MG63 (cell line): Measurements from ENCODE around the gene ATG9A. TPM values are rescaled to one million over a fixed set of nuclear protein-coding genes. Genes with fewer than 3 reads are reported as not detected.
A peak's percentile ranks its signal among the peaks of the same experiment; 100 is the strongest.

ENCODE experiments used
- DNase-seq: peaks from one replicate; pipeline ENCODE4 v3.0.0-alpha.2; 2020
- H3K27me3 ChIP-seq: fragments of 250-450 bp; sonication (Bioruptor Pico); 2 replicates; pipeline ENCODE4 v1.5.1; 2020; ENCODE audit warnings: mild to moderate bottlenecking, moderate library complexity
- H3K36me3 ChIP-seq: fragments of 250-450 bp; sonication (Bioruptor Pico); 2 replicates; pipeline ENCODE4 v1.5.1; 2020; ENCODE audit warnings: mild to moderate bottlenecking, moderate library complexity
- H3K4me3 ChIP-seq: fragments of 250-450 bp; sonication (Bioruptor Pico); 2 replicates; pipeline ENCODE4 v1.5.1; 2020; ENCODE audit warnings: mild to moderate bottlenecking, moderate library complexity
- H3K9me3 ChIP-seq: fragments of 250-450 bp; sonication (Bioruptor Pico); 2 replicates; pipeline ENCODE4 v1.5.1; 2020; ENCODE audit warnings: mild to moderate bottlenecking, moderate library complexity
- total RNA-seq: library from RNA; depleted of rRNA; stranded (reverse); fragments of >200 nt; shearing (Covaris generic); gene quantifications from 2 replicates; pipeline ENCODE4 v1.2.3, GENCODE V29; 2014; ENCODE audit warnings: low replicate concordance

The ATG9A gene
- total RNA-seq, 1 experiment from 2014 or later = 74.5 TPM

- Histone ChIP-seq H3K27me3 (no peaks in the 10 kb centered on the region), H3K9me3 (no peaks in the 10 kb centered on the region), H3K36me3 (peaks cover 18% of the 10 kb centered on the region), H3K4me3 (peak overlapping the region; percentile 90)
- DNase-seq = no peak
These were observed 15.3 kb upstream of the ATG9A start for GRCh38 chr2:219244789-219245147.

DNA sequence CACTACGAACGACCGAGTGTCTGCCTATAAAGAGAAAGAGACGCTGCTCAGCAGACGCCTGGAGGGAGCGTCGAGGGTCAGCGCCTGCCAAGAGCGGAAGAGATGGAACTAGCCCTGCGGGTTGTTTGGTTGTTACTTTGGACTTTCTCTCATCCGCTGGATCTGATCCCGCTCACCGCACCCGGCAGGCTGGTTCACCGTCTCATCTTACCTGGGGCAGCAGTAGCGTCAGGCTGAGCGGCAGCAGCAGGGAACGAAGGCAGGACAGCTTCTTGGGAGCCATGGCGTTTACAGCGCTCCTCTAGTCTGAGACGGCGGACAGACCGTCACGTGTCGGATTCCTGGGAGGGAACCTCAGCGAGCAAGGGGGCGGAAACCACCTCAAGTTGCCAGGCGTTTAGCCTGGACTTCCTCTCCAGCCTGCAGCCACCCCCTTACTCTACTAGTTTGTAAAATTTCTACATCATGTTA lies 13.9 kb upstream of the ATG9A start:
- Histone ChIP-seq H3K36me3 (peaks cover 17% of the 10 kb centered on the region), H3K4me3 (no peak overlapping the region), H3K27me3 (no peaks in the 10 kb centered on the region), H3K9me3 (no peaks in the 10 kb centered on the region)
- no peak for DNase-seq

- DNase-seq = no peak
- H3K27me3 ChIP-seq = no peaks in the 10 kb centered on the region
- peaks cover 29% of the 10 kb centered on the region for H3K36me3 ChIP-seq
- no peak overlapping the region for H3K4me3 ChIP-seq
- no peaks in the 10 kb centered on the region for H3K9me3 ChIP-seq
These were observed 4.9 kb upstream of the ATG9A start for GRCh38 chr2:219234331-219234730.

DNA sequence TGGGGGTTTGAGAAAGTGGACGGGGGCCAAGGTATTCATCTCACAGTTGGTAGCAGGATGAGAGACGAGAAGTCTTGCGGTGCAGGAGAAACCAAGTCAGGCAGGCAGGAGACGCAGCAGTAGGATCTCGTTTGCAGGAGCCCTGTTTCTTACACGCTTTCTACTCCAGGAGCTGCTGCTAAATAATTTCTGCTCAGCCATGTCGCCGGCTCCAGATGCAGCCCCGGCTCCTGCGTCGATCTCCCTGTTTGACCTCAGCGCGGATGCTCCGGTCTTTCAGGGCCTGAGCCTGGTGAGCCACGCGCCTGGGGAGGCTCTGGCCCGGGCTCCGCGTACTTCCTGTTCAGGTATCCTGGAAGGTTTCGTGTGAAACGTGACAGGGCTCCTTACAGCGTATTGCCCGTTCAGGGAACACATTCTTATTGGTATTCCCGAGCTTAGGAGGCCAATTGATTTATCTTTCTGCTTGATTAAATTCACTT lies 664 bp upstream of the ATG9A start:
- Histone ChIP-seq H3K4me3 (peak overlapping the region; percentile 74), H3K27me3 (no peaks in the 10 kb centered on the region), H3K36me3 (peaks cover 49% of the 10 kb centered on the region), H3K9me3 (no peaks in the 10 kb centered on the region)
- DNase-seq = peak; percentile 53

DNA sequence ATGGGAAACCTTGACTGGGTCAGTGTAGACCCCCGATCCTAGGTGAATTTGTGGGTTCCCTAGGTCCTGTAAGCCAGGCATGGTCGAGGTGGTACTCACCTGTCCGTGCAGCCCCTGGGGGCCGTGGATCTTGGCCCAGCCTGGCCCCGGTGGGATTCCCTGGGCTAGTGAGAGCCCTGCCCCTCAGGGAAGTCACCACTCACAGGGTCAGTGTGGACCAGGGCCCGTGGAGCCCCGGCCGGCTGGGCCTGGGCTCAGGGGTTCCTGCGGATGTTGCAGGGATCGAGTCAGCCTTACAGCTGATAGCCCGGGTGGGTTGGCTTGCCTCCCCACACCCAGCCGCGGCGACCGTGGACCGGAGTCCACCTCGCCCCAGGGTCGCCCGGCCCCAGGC lies 528 bp downstream of the ATG9A start:
- no peak for DNase-seq
- Histone ChIP-seq H3K9me3 (no peaks in the 10 kb centered on the region), H3K27me3 (no peaks in the 10 kb centered on the region), H3K4me3 (peak overlapping the region; percentile 74), H3K36me3 (peaks cover 57% of the 10 kb centered on the region)

- DNase-seq = no peak
- Histone ChIP-seq H3K4me3 (peak overlapping the region; percentile 74), H3K27me3 (no peaks in the 10 kb centered on the region), H3K9me3 (no peaks in the 10 kb centered on the region), H3K36me3 (peaks cover 57% of the 10 kb centered on the region)
These were observed 1.2 kb downstream of the ATG9A start for GRCh38 chr2:219228041-219228910.

- Histone ChIP-seq H3K27me3 (no peaks in the 10 kb centered on the region), H3K36me3 (peaks cover 54% of the 10 kb centered on the region), H3K4me3 (no peak overlapping the region), H3K9me3 (no peaks in the 10 kb centered on the region)
- DNase-seq = no peak
These were observed 4.1 kb downstream of the ATG9A start for GRCh38 chr2:219225350-219225749.

- DNase-seq = no peak
- Histone ChIP-seq H3K36me3 (peaks cover 62% of the 10 kb centered on the region), H3K4me3 (no peak overlapping the region), H3K27me3 (no peaks in the 10 kb centered on the region), H3K9me3 (no peaks in the 10 kb centered on the region)
These were observed 5.4 kb downstream of the ATG9A start for GRCh38 chr2:219223831-219224610.

DNA sequence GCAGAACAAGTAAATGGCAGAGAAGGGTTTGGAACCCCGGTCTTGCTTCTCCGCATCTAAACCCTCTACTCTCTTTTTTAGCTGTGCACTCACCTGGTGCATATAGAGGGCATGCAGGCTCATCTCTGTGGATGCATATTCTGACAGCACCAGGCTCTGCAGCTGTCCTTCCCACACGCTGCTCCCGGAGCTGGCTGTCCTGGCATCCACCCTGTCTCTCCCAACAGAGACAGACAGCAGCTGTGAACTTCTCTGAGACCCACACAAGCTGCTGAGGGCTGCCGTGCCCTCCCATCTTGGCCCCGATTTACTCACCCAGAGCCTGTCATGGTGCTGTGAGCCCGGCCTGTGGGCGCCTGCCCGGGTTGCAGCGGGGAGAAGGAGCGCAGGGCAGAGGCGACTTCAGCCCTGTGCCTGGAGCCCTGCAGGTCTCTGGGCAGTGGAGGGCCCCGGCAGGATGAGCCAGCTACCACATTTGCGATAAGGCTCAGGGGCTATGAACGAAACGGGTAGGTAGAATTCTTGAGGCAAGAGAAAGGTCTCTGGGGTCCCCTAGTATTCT lies 7.4 kb downstream of the ATG9A start:
- Histone ChIP-seq H3K4me3 (no peak overlapping the region), H3K9me3 (no peaks in the 10 kb centered on the region), H3K27me3 (no peaks in the 10 kb centered on the region), H3K36me3 (peaks cover 55% of the 10 kb centered on the region)
- no peak for DNase-seq

GRCh38 chr2:219220652-219221402 lies 8.6 kb downstream of the ATG9A start:
- no peaks in the 10 kb centered on the region for H3K9me3 ChIP-seq
- H3K36me3 ChIP-seq = peaks cover 59% of the 10 kb centered on the region
- DNase-seq = no peak
- no peak overlapping the region for H3K4me3 ChIP-seq
- no peaks in the 10 kb centered on the region for H3K27me3 ChIP-seq

DNA sequence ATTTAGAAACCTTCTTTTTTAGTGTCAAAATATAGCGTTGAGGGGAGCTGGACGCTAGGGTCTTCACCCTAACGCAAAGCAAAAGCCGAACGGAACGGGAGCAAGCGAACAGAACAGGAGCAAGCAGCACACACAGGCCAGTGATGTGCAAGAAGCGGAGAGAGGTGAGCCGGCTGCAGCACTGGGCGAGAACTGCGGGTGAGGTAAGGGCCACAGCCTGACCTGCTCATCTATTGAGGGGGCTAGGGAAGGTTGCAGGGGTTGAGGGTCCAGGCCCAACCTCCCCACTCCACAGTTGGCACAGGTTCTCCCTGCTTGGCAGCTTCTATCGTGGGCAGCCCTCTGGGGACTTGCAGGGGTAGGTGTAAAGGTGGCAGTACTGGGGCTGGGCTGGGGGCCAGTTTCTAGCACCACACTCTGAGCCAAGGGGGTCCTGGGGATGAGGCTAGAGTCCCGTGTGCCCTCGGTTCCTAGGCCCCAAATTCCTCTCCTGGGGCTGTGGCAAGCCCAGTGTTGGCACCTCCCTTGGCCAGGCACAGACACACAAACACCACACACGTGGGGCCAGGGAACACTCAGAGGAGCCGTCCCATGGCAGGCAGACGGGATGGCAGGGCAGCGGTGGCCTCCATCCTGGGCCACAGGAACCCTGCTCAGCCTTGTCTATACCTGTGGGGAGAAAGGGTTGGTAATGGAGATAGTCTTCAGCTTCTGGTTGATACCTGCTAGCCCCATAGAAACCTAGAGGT lies 9.5 kb downstream of the ATG9A start:
- Histone ChIP-seq H3K36me3 (peaks cover 61% of the 10 kb centered on the region), H3K9me3 (no peaks in the 10 kb centered on the region), H3K27me3 (no peaks in the 10 kb centered on the region), H3K4me3 (no peak overlapping the region)
- DNase-seq = no peak

DNA sequence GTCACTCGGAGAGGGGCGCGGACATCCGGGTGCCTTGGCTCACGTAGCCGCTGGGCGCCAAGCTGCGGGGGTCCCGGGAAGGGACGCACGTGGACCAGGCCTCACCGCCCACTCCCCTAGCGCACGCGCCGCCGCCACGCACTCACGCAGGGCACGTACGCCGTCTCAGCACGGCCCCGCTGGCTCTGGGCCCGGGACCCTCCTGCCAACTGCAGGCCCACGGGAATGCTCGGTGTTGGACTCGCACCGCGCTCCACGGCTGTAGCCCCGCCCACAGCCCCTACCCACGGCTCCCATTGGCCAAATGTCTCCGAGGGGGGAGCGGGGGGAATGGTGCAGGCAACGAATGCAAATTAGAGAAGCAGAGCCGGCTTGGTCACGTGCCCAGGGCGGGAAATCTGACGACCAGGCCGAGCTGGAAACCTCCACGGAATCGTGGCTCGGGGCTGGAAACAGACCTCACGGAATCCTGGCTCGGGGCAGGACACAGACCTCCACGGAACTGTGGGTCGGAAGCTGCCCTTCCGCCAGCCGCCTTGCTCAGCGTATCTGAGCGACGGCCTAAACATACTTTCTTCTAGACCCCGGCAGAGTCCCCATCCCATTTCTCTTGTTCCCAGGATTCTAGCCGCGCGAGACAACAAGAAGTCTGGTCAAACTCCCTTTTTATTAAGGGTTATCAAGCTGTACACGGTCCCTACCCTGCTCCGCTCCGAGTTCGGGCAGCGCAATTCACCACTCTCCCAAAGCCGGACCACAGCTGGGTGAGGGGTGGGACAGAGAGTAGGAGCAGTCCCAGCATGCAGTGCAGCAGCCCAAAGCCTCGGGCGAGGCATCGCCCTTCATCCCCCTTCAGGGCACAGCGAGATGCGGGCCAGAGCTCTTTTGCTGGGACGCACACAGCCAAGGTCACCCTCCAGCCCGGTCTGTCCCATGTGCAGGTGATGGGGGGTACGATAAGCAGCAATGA lies 10.4 kb downstream of the ATG9A start, which contains the start of gene ABCB6:
Gene ABCB6, minus strand, starts transcription at position 227 of the 970 bp plus-strand sequence. CDS start 285 bp downstream, outside the sequence.
- peaks cover 61% of the 10 kb centered on the region for H3K36me3 ChIP-seq
- DNase-seq = peak; percentile 98

DNA sequence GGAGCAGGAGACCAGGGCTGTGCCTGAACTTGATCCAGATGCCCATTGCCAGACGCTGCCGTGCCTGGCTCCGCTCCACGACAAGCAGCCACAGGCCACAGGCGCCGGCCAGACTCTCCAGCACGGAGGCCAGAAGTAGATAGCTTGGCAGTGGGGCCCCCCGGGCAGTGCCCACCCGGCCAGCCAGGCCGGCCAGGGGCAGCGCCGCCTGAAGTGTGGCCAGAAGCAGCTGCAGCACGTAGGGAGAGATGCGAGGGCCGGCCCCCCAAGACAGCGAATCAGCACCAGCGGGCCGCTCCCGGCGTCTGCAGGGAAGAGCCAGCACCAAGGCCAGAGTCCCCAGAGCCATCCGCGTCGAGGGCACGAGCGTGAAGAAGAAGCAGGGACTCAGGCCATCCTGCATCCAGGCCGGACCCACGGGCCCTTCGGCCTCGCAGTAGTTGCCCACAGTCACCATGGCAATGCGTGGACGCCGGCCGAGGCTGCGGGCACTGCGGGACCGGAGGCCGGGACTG lies 11.2 kb downstream of the ATG9A start:
- peaks cover 61% of the 10 kb centered on the region for H3K36me3 ChIP-seq
- H3K4me3 ChIP-seq = peak overlapping the region; percentile 47
- no peaks in the 10 kb centered on the region for H3K9me3 ChIP-seq
- no peaks in the 10 kb centered on the region for H3K27me3 ChIP-seq
- DNase-seq = peak; percentile 96

More for the DNA sequence above, 10.4 kb downstream of the ATG9A start, which contains the start of gene ABCB6:
- no peaks in the 10 kb centered on the region for H3K27me3 ChIP-seq
- H3K9me3 ChIP-seq = no peaks in the 10 kb centered on the region
- H3K4me3 ChIP-seq = peak within 1 kb of the TSS; percentile 47

DNA sequence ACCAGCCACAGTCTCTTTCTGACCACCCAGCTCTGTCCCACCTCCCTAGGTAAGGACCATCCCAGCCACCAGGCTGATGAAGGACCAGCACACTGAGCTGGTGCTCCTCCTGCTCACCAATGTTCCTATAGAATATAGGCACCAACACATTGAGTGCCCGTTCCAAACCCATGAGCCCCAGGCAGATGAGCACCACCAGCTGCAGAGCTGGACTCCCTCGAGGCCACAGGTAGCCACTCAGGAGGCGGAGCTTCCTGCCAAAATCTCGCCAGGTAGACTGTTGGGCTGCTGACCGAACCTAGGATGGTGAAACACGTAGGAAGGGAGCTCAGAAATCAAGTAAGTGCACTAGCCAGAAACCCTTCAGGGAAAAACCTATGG lies 12.9 kb downstream of the ATG9A start:
- no peak overlapping the region for H3K4me3 ChIP-seq
- no peak for DNase-seq
- no peaks in the 10 kb centered on the region for H3K27me3 ChIP-seq
- peaks cover 73% of the 10 kb centered on the region for H3K36me3 ChIP-seq
- H3K9me3 ChIP-seq = no peaks in the 10 kb centered on the region
